Measurements from ENCODE around the gene ERH.

ERH gene

GRCh38 chr14:69398053-69398817, at the start of gene ERH, which contains the start of gene SLC39A9:
ERH (minus strand) TSS chr14:69398299; CDS start chr14:69398233, 66 bp downstream.
SLC39A9 (plus strand) TSS chr14:69398692; CDS start chr14:69399370, 678 bp downstream.
- H3K36me3 ChIP-seq (ENCODE audit: control insufficient read depth, insufficient read depth, low read length): peaks cover 6% of the 10 kb centered on the region
- TF ChIP-seq, protein P1, sequence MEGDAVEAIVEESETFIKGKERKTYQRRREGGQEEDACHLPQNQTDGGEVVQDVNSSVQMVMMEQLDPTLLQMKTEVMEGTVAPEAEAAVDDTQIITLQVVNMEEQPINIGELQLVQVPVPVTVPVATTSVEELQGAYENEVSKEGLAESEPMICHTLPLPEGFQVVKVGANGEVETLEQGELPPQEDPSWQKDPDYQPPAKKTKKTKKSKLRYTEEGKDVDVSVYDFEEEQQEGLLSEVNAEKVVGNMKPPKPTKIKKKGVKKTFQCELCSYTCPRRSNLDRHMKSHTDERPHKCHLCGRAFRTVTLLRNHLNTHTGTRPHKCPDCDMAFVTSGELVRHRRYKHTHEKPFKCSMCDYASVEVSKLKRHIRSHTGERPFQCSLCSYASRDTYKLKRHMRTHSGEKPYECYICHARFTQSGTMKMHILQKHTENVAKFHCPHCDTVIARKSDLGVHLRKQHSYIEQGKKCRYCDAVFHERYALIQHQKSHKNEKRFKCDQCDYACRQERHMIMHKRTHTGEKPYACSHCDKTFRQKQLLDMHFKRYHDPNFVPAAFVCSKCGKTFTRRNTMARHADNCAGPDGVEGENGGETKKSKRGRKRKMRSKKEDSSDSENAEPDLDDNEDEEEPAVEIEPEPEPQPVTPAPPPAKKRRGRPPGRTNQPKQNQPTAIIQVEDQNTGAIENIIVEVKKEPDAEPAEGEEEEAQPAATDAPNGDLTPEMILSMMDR (IDR thresholded peaks at IDR 0.05; ENCODE audit: insufficient read depth, low read length, poor library complexity, severe bottlenecking): no peak
- peak; percentile 88 for DNase-seq (ENCODE audit: extremely low read depth, insufficient read length)
- peak within 1 kb of the TSS; percentile 83 for H3K4me3 ChIP-seq (replicated peaks; ENCODE audit: low read depth, low read length)
- H3K27me3 ChIP-seq (replicated peaks; ENCODE audit: control insufficient read depth, insufficient read depth, low read length): no peaks in the 10 kb centered on the region

DNA sequence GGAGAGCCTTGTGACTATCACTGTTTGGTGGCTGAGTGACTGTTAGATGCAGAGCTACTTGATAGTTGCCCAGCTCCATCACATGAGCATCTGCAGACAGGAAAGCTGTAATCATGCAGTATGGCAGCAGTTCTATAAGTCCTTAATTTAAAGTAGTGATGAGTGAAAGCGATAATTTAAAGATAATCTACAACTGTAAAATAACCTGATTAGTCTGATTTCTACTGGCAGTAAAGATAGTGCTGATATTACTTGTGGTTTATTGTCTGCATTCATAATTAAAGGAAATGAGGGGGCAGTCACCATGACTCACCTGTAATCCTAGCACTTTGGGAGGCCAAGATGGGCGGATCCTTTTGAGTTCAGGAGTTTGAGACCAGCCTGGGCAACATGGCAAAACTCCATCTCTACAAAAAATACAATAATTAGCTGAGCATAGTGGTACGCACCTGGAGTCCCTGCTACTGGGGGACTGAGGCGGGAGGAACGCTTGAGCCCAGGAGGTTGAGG, 45.3 kb upstream of the ERH start:
- TF ChIP-seq, protein P1 (IDR thresholded peaks at IDR 0.05; ENCODE audit: insufficient read depth, low read length, poor library complexity, severe bottlenecking): no peak
- H3K27me3 ChIP-seq (replicated peaks; ENCODE audit: control insufficient read depth, insufficient read depth, low read length): no peaks in the 10 kb centered on the region
- peaks cover 2% of the 10 kb centered on the region for H3K36me3 ChIP-seq (ENCODE audit: control insufficient read depth, insufficient read depth, low read length)
- DNase-seq (ENCODE audit: extremely low read depth, insufficient read length): no peak
- no peak overlapping the region for H3K4me3 ChIP-seq (replicated peaks; ENCODE audit: low read depth, low read length)

DNA sequence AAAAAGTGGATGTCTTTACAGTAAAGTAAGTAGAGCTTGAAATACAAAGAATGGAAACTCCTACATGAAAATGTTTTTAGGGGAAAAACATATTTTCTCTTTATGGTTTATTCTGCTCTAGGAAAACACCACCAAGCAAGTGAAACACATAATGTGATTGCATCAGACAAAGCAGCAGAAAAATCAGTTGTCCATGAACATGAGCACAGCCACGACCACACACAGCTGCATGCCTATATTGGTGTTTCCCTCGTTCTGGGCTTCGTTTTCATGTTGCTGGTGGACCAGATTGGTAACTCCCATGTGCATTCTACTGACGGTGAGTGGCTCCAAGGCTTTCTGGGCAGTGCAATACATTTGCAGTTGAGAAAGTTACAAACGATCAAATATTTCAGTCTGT, 43.8 kb upstream of the ERH start:
- peaks cover 2% of the 10 kb centered on the region for H3K36me3 ChIP-seq (ENCODE audit: control insufficient read depth, insufficient read depth, low read length)
- H3K27me3 ChIP-seq (replicated peaks; ENCODE audit: control insufficient read depth, insufficient read depth, low read length): no peaks in the 10 kb centered on the region
- DNase-seq (ENCODE audit: extremely low read depth, insufficient read length): peak; percentile 58
- TF ChIP-seq, protein P1 (IDR thresholded peaks at IDR 0.05; ENCODE audit: insufficient read depth, low read length, poor library complexity, severe bottlenecking): no peak
- no peak overlapping the region for H3K4me3 ChIP-seq (replicated peaks; ENCODE audit: low read depth, low read length)

- no peak overlapping the region for H3K4me3 ChIP-seq (replicated peaks; ENCODE audit: low read depth, low read length)
- H3K36me3 ChIP-seq (ENCODE audit: control insufficient read depth, insufficient read depth, low read length): peaks cover 2% of the 10 kb centered on the region
- DNase-seq (ENCODE audit: extremely low read depth, insufficient read length): no peak
- TF ChIP-seq, protein P1 (IDR thresholded peaks at IDR 0.05; ENCODE audit: insufficient read depth, low read length, poor library complexity, severe bottlenecking): no peak
- no peaks in the 10 kb centered on the region for H3K27me3 ChIP-seq (replicated peaks; ENCODE audit: control insufficient read depth, insufficient read depth, low read length)
These were observed 41.6 kb upstream of the ERH start for GRCh38 chr14:69439521-69440270.

GRCh38 chr14:69432364-69432763, 34.3 kb upstream of the ERH start:
- TF ChIP-seq, protein P1 (IDR thresholded peaks at IDR 0.05; ENCODE audit: insufficient read depth, low read length, poor library complexity, severe bottlenecking): no peak
- H3K36me3 ChIP-seq (ENCODE audit: control insufficient read depth, insufficient read depth, low read length): no peaks in the 10 kb centered on the region
- no peaks in the 10 kb centered on the region for H3K27me3 ChIP-seq (replicated peaks; ENCODE audit: control insufficient read depth, insufficient read depth, low read length)
- no peak overlapping the region for H3K4me3 ChIP-seq (replicated peaks; ENCODE audit: low read depth, low read length)
- DNase-seq (ENCODE audit: extremely low read depth, insufficient read length): no peak

Measured in GM06990 (cell line).